Measurements from ENCODE around the gene UGT1A6.

- TF ChIP-seq POLR2A (IDR thresholded peaks at IDR 0.05), result no peak
- TF ChIP-seq CTCF (IDR thresholded peaks at IDR 0.05), result no peak
Observed at GRCh38 chr2:233793465-233794127, 100.9 kb downstream of the UGT1A6 start.
